Measurements from ENCODE around the gene ROR2.

DNA sequence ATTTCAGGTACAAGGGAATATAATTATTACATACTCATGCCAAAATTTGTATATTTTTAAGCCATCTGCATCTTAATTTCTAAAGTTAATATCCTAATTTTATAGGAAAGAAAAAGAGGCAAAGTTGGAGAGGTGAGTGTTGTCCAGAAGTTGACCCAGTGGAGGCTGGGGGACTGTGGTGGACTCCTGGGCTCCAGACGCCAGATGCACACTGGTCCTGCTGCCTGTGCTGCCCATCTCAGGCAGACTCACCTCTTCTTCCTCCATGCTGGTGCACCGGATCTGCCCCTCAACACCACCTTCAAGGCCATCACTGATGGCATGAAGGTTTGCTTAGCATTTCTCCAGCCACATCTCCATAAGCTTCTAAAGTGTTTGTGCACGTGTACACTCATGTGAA, 305.6 kb downstream of the ROR2 start:
- TF ChIP-seq CTCF (IDR thresholded peaks at IDR 0.05) (no peak), POLR2A (IDR thresholded peaks at IDR 0.05) (no peak)

Measured in heart left ventricle (tissue), 13 donors.